Activated CD4-positive, CD25-positive, alpha-beta regulatory T cell treated with anti-CD3 and anti-CD28 coated beads, Interleukin-2, amount 50 U/mL, for 24 hours (primary cell): ENCODE results near the gene MYLK2.

Experiments used
- ATAC-seq, 2 donors: fragments of 150-1000 bp; cut with Tn5 transposase; one replicate each; pipeline ENCODE4 v1.10.0; 2021; ENCODE audit warnings: mild to moderate bottlenecking in 1 of 2, moderate library complexity in 1 of 2

Gene MYLK2

GRCh38 chr20:31836853-31837608 is 17.9 kb downstream of the MYLK2 start:
- no peak for ATAC-seq

- no peak for ATAC-seq
These were observed 18.8 kb downstream of the MYLK2 start for GRCh38 chr20:31837896-31838397.

GRCh38 chr20:31838646-31839292 is 19.6 kb downstream of the MYLK2 start:
- no peak for ATAC-seq

GRCh38 chr20:31839782-31840487 is 20.8 kb downstream of the MYLK2 start:
- ATAC-seq: no peak

GRCh38 chr20:31840906-31841816 is 22.0 kb downstream of the MYLK2 start:
- no peak for ATAC-seq

- peak in 1 of 2 donors; percentile 6 for ATAC-seq
These were observed 22.8 kb downstream of the MYLK2 start for GRCh38 chr20:31841928-31842327.

GRCh38 chr20:31842471-31843157 is 23.5 kb downstream of the MYLK2 start:
- no peak for ATAC-seq

GRCh38 chr20:31843288-31843687 is 24.1 kb downstream of the MYLK2 start:
- no peak for ATAC-seq

GRCh38 chr20:31843881-31844280 is 24.7 kb downstream of the MYLK2 start:
- ATAC-seq: no peak

- no peak for ATAC-seq
These were observed 25.7 kb downstream of the MYLK2 start for GRCh38 chr20:31844737-31845299.

GRCh38 chr20:31845300-31845863 is 26.2 kb downstream of the MYLK2 start, which contains the start of gene FOXS1:
FOXS1 (minus strand) TSS chr20:31845604; CDS start chr20:31845542, 62 bp downstream.
- ATAC-seq: no peak

- no peak for ATAC-seq
These were observed 27.6 kb downstream of the MYLK2 start for GRCh38 chr20:31846793-31847138.

GRCh38 chr20:31848088-31848999 is 29.2 kb downstream of the MYLK2 start:
- ATAC-seq: no peak

- no peak for ATAC-seq
These were observed 30.3 kb downstream of the MYLK2 start for GRCh38 chr20:31849306-31849930.

- ATAC-seq: no peak
These were observed 32.2 kb downstream of the MYLK2 start for GRCh38 chr20:31851240-31851955.

- no peak for ATAC-seq
These were observed 34.3 kb downstream of the MYLK2 start for GRCh38 chr20:31853481-31853880.

GRCh38 chr20:31856516-31856915 is 37.4 kb downstream of the MYLK2 start:
- no peak for ATAC-seq

GRCh38 chr20:31857861-31858759 is 39.0 kb downstream of the MYLK2 start:
- ATAC-seq: peak; percentile 28 to 46
